B cell (primary cell): ENCODE data around the gene PLCD1. TPM values are rescaled to one million over a fixed set of nuclear protein-coding genes. Genes with fewer than 3 reads are reported as not detected.

Experiments used
- ATAC-seq: fragments of 200-7000 bp; cut with Tn5 transposase; one replicate; pipeline ENCODE4 v1.10.0; 2021; ENCODE audit warnings: low read depth, mild to moderate bottlenecking, moderate number of reproducible peaks, moderate library complexity
- CTCF ChIA-PET: fragments of 350-600 bp; sonication (Branson Sonifier 250); formaldehyde crosslinking; loops from one replicate; lab custom pipeline; 2021; ENCODE audit warnings: antibody characterized with exemption, inconsistent platforms; lab: Charles Lee
- POLR2A ChIA-PET: fragments of 350-600 bp; sonication (Branson Sonifier 250); formaldehyde crosslinking; loops from one replicate; lab custom pipeline; 2021; ENCODE audit warnings: antibody characterized with exemption; lab: Charles Lee
- DNase-seq: peaks from one replicate; pipeline ENCODE4 v3.0.0; 2013
- H2AFZ ChIP-seq: 2 replicates; pipeline ENCODE4 v1.6.1; 2012; ENCODE audit warnings: mild to moderate bottlenecking, low read depth, low read length; ENCODE audit not compliant: insufficient read depth, poor library complexity, severe bottlenecking
- H3K27ac ChIP-seq, 2 donors: 1 replicate in 1 of 2; 2 replicates in 1 of 2; pipeline ENCODE4 v1.5.1; 2012 to 2013; ENCODE audit warnings: low read length in 2 of 2, mild to moderate bottlenecking in 2 of 2, moderate library complexity in 1 of 2
- H3K27me3 ChIP-seq, 4 experiments: fragments of 200-600 bp in 1 of 4; sonication (generic) in 1 of 4; replicated peaks in 1 of 4; 1 replicate in 2 of 4; 2 replicates in 2 of 4; pipeline versions ENCODE4 v1.6.1 to v1.7.0; 2013 to 2016; ENCODE audit warnings: low read length in 3 of 4, mild to moderate bottlenecking in 2 of 4, mixed read lengths in 1 of 4, moderate library complexity in 1 of 4; ENCODE audit not compliant: insufficient read depth in 4 of 4, control insufficient read depth in 3 of 4; ENCODE audit errors: control extremely low read depth in 1 of 4
- H3K36me3 ChIP-seq, 2 experiments: replicated peaks in 1 of 2; 1 replicate in 1 of 2; 2 replicates in 1 of 2; pipeline versions ENCODE4 v1.6.1 to v1.7.1; 2013; ENCODE audit warnings: low read length in 1 of 2; ENCODE audit not compliant: insufficient read depth in 2 of 2, control insufficient read depth in 1 of 2; ENCODE audit errors: control extremely low read depth in 1 of 2, extremely low read depth in 1 of 2
- H3K4me1 ChIP-seq, 2 donors: fragments of 200-600 bp in 1 of 2; sonication (generic) in 1 of 2; 1 replicate in 1 of 2; 2 replicates in 1 of 2; pipeline versions ENCODE4 v1.5.1 to v1.6.1; 2013 to 2017; ENCODE audit warnings: low read length in 2 of 2; ENCODE audit not compliant: control insufficient read depth in 2 of 2, insufficient read depth in 2 of 2
- H3K4me2 ChIP-seq: replicated peaks from 2 replicates; pipeline ENCODE3; 2012; ENCODE audit warnings: mild to moderate bottlenecking, low read depth, low read length; ENCODE audit not compliant: poor library complexity, severe bottlenecking
- H3K4me3 ChIP-seq, 5 experiments: fragments of 200-600 bp in 1 of 5; sonication (generic) in 1 of 5; 1 replicate in 3 of 5; 2 replicates in 2 of 5; pipeline versions ENCODE4 v1.5.1 to v1.7.0; 2011 to 2016; ENCODE audit warnings: low read length in 4 of 5, mild to moderate bottlenecking in 4 of 5, low read depth in 2 of 5, control low read depth in 1 of 5, moderate library complexity in 1 of 5; ENCODE audit not compliant: insufficient read depth in 1 of 5; ENCODE audit errors: control extremely low read depth in 1 of 5, extremely low read depth in 1 of 5
- H3K79me2 ChIP-seq: fragments of 200-600 bp; sonication (generic); one replicate; pipeline ENCODE4 v1.6.0; 2016; ENCODE audit warnings: low read length; ENCODE audit not compliant: control insufficient read depth, insufficient read depth
- H3K9ac ChIP-seq: fragments of 200-600 bp; sonication (generic); 2 replicates; pipeline ENCODE4 v1.6.1; 2017; ENCODE audit warnings: mild to moderate bottlenecking, low read length, moderate library complexity
- H3K9me3 ChIP-seq, 3 donors: one replicate each; pipeline versions ENCODE4 v1.6.1 to v1.7.1; 2013; ENCODE audit warnings: low read length in 2 of 3; ENCODE audit not compliant: control insufficient read depth in 2 of 3, insufficient read depth in 1 of 3; ENCODE audit errors: control extremely low read depth in 1 of 3
- H4K20me1 ChIP-seq: 2 replicates; pipeline ENCODE4 v1.6.0; 2012; ENCODE audit warnings: mild to moderate bottlenecking, low read length; ENCODE audit not compliant: insufficient read depth, control insufficient read depth, poor library complexity, severe bottlenecking
- H3K27ac Mint-ChIP-seq: one replicate; pipeline ENCODE4 v1.8.0; 2021; ENCODE audit warnings: mixed read lengths
- H3K27me3 Mint-ChIP-seq: one replicate; pipeline ENCODE4 v1.8.0; 2021; ENCODE audit warnings: mixed read lengths
- H3K4me1 Mint-ChIP-seq: one replicate; pipeline ENCODE4 v1.8.0; 2021; ENCODE audit warnings: mixed read lengths
- H3K4me3 Mint-ChIP-seq: one replicate; pipeline ENCODE4 v1.8.0; 2021; ENCODE audit warnings: mixed read lengths
- H3K9me3 Mint-ChIP-seq: one replicate; pipeline ENCODE4 v1.8.0; 2022; ENCODE audit warnings: mixed read lengths; ENCODE audit not compliant: insufficient read depth
- CTCF ChIP-seq: fragments of 200-600 bp; IDR thresholded peaks from one replicate; pipeline ENCODE4 v1.8.0; 2022; ENCODE audit warnings: antibody characterized with exemption, mild to moderate bottlenecking
- EZH2 ChIP-seq: IDR thresholded peaks from 2 replicates; pipeline ENCODE4 v1.6.1; 2012; ENCODE audit warnings: borderline replicate concordance, low read depth, mild to moderate bottlenecking, moderate library complexity, low read length; ENCODE audit not compliant: insufficient read depth, poor library complexity, severe bottlenecking
- WGBS: methylation state at CpG from one replicate; pipeline ENCODE4 v1.1.5; 2013; ENCODE audit warnings: missing lambda C conversion rate; ENCODE audit not compliant: insufficient coverage; 5-methylcytosine and 5-hydroxymethylcytosine counted together
- intact Hi-C: fragments of 100-400 bp; cut with micrococcal nuclease; formaldehyde crosslinking; loops from one replicate; pipeline ENCODE4 v1.10.0; 2022
- polyA plus RNA-seq: library from polyadenylated mRNA; depleted of rRNA; stranded (reverse); fragments of >200 nt; gene quantifications from 2 replicates; pipeline ENCODE4 v1.2.3, GENCODE V29; 2012
- total RNA-seq, 2 donors: library from RNA; stranded (reverse); fragments of 120-200 nt in 1 of 2; gene quantifications; 1 replicate in 1 of 2; 2 replicates in 1 of 2; pipeline versions ENCODE4 v1.2.3 to v1.2.4, GENCODE V29; 2013 to 2022

PLCD1 gene
- total and polyA plus RNA-seq, 2 donors (not counting 1 experiment from before 2014, with no cell fraction given) = 5.8 to 10.1 TPM

DNA sequence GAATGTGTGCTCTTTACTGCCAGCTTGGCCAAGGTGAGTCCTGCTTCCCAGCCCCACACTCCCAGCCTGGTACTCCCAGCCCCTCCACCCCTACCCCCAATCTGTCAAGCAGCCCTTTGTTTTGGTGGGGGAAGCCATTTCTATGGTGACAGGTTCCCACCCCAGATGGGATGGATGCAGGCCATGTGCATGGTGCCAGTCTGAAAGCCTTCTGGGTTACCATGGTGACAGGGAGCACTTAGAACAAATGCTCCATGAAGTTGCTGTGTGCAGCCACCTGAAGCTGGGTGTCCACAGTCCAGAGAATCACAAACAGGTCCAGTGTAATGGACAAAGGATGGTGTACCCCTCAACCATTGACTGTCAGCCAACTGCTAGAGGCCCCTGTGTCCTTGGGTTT is 58.0 kb downstream of the PLCD1 start:
- peaks cover 13% of the 10 kb centered on the region for H3K27me3 Mint-ChIP-seq
- Histone ChIP-seq H4K20me1 (no peaks in the 10 kb centered on the region), H3K4me2 (no peak overlapping the region), H3K27ac (no peak overlapping the region), H3K4me1 (no peaks in the 10 kb centered on the region), H3K4me3 (no peak overlapping the region), H2AFZ (no peak overlapping the region), H3K9ac (no peak overlapping the region), H3K27me3 (no peaks in the 10 kb centered on the region), H3K79me2 (no peaks in the 10 kb centered on the region), H3K36me3 (no peaks in the 10 kb centered on the region), H3K9me3 (no peaks in the 10 kb centered on the region)
- ATAC-seq = no peak
- no peaks in the 10 kb centered on the region for H3K4me1 Mint-ChIP-seq
- no peak overlapping the region for H3K4me3 Mint-ChIP-seq
- H3K27ac Mint-ChIP-seq = no peak overlapping the region
- intact Hi-C loops = no loop called here
- POLR2A ChIA-PET = no interaction called here
- CTCF ChIA-PET = interaction anchor here (1.5 to 5.1 kb wide), 3 partner anchors 12 to 68 kb away, joined by 3 to 31 read pairs (median 3); partner anchors contain the start of gene DLEC1
- TF ChIP-seq CTCF (no peak), EZH2 (no peak)
- H3K9me3 Mint-ChIP-seq = no peaks in the 10 kb centered on the region
- DNase-seq = no peak

DNA sequence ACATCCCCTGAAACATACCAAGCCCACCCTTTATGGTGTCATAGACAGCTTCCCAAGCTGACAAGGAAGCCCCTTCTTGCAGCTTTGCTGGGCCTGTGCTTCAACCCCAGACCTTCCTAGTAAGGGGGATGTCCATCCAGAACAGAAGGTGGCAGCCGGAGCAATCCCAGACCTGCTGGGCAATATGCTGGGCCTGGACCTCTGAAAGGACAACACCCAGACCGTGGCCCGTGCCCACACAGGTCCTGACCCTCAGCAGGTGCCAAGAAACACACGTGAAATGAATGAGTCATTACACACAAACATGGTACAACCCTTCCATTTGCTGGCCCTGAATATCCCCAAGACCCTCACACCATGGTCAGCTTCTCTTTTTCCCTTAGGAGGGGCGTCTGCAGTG is 58.6 kb downstream of the PLCD1 start:
- Histone ChIP-seq H3K4me2 (no peak overlapping the region), H3K9ac (no peak overlapping the region), H3K4me1 (no peaks in the 10 kb centered on the region), H3K27ac (no peak overlapping the region), H3K36me3 (no peaks in the 10 kb centered on the region), H2AFZ (no peak overlapping the region), H3K79me2 (no peaks in the 10 kb centered on the region), H3K9me3 (no peaks in the 10 kb centered on the region), H3K27me3 (no peaks in the 10 kb centered on the region), H4K20me1 (no peaks in the 10 kb centered on the region), H3K4me3 (no peak overlapping the region)
- intact Hi-C loops = no loop called here
- WGBS = 86% methylated on average over 4 of the region's 5 CpGs
- Mint-ChIP-seq H3K4me1 (no peaks in the 10 kb centered on the region), H3K27ac (no peak overlapping the region), H3K27me3 (peaks cover 13% of the 10 kb centered on the region), H3K4me3 (no peak overlapping the region), H3K9me3 (no peaks in the 10 kb centered on the region)
- DNase-seq = no peak
- ChIA-PET POLR2A (no interaction called here), CTCF (interaction anchor here (1.5 kb wide), 1 partner anchor 13 kb away, joined by 3 read pairs; no protein-coding TSS in a partner anchor)
- no peak for ATAC-seq
- TF ChIP-seq CTCF (no peak), EZH2 (no peak)
